Iris pigment epithelial cell (primary cell): ENCODE measurements around the gene SYNE3.

Experiments
- DNase-seq: peaks from one replicate; pipeline ENCODE4 v3.0.0-alpha.2; 2011; ENCODE audit warnings: low read depth

The SYNE3 gene

GRCh38 chr14:95541346-95541745 is 24.9 kb upstream of the SYNE3 start:
- no peak for DNase-seq

GRCh38 chr14:95540236-95540855 is 23.9 kb upstream of the SYNE3 start:
- no peak for DNase-seq

- DNase-seq, result no peak
Measured at GRCh38 chr14:95538801-95539509, 22.5 kb upstream of the SYNE3 start.

DNA sequence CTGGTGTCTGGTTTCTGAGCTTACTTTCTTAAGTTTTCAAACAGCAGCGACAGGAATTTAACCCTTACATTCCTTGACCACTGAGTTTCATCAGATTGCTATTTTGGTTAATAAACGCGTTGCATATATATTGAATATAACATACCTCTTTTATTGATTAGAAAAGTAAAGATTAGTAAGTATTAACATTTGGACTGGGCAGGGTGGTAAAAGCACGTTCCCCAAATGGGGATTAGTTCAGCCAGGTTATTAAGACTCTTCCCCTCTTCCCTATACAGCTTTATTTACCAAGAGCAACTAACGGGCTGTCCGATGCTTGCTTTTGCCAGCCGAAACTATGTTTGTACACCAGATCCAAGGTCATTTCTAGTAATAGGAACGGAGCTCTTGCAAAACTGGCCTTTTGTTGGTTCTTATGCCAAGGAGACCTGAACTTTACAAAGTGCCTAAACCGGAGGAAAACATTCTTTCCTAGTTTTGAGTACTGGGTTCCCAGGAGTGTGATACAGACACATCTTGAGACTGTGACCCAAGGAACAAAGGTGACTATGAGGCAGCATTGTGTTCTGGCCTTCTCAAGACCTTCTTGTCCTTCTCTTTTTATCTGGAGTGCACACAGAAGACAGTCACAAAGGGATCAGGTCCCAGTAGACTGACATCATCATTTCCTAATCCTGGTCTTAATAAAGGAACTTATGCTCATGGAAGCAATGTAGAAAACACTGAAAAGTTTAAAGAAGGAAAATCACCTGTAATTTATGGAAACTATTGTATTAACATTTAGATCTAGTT is 21.0 kb upstream of the SYNE3 start:
- DNase-seq, result no peak

- no peak for DNase-seq
Measured at GRCh38 chr14:95536671-95537070, 20.2 kb upstream of the SYNE3 start.

DNA sequence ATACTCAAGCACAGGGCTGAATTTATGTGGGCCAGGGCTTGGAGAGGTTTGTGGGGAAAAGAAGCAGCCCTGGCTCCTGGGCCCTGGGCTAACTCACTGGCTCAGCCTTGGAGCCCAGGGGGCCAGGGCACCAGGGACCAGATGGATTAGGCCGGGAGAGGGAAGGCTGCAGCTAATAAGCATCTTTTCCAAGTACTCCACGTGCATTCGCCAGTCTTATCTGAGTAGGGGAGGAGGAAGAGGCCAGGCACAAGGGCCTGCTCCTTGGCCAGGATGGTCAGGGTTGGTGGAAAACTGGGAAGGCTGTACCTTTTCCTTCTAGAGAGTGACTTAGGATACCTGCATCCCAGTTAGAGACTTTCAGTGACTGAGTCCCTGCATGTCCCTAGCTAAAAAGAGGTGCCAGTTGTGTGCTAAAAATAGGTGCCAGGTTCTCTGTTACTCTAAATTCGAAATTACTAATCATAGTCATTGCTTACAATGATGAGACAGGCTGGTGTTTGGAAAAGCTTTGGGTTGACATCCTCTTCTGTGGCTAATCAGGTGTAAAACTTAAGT is 19.7 kb upstream of the SYNE3 start:
- DNase-seq, result no peak

DNA sequence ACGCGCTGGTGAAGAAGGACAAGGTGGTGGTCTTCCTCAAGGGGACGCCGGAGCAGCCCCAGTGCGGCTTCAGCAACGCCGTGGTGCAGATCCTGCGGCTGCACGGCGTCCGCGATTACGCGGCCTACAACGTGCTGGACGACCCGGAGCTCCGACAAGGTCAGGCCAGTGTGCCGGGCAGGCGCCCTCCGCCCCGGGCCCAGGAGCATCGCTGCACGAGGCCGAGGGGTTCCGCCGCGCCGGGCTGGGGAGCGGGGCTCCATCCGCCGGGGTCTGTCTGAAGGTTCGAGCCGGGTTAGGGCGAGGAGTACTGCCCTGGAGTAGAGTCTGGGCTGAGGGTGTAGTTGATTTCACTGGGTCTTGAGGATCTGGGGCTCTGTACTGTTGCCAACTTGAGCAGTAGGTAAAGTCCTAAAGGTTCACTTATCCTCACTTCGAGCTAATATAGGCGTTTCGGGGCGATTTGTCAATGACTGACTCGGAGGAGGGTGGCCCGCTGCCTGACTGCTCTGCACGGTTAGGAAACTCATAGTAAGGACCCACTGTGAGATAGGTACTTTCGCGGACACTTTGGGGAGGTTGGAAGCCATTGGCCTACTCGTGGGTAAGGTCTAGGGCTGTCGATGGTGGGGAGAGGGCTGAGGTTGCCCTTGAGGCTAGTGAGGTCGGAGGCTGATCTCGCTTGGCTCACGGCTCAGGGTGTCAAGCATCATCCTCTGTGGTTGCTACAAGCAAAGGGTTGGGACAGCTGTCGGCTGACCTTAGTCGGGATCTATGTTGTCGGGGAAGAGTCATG is 19.0 kb upstream of the SYNE3 start:
- no peak for DNase-seq

- DNase-seq, result peak; percentile 100
Measured at GRCh38 chr14:95534299-95535225, 18.1 kb upstream of the SYNE3 start, which contains the start of gene GLRX5. Gene GLRX5, plus strand, starts transcription at chr14:95535050. Its CDS starts 40 bp downstream, at chr14:95535090.

GRCh38 chr14:95533822-95534221 is 17.4 kb upstream of the SYNE3 start:
- DNase-seq, result no peak

DNA sequence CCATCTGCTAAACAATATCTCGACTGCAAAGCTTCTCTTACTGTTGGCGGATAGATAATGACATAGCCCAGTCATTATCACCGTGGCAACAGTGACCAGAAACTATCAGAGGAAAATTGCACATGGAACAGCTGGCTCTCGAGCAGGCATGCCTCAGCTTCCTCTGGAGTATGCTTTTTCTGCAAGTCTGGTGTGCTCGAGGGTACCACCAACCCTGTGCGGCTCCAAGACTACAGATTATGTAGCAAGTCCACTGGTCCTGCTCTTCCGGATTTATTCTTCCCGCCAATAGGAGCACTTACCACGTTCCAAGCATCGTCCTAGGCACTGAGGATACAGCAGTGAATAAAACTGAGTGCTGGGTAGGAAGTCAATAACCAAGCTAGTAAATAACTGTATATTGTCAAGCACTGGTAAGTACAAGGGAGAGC is 17.0 kb upstream of the SYNE3 start:
- peak; percentile 58 for DNase-seq

GRCh38 chr14:95531969-95532368 is 15.5 kb upstream of the SYNE3 start:
- no peak for DNase-seq

- DNase-seq, result peak; percentile 80
Measured at GRCh38 chr14:95531473-95531872, 15.0 kb upstream of the SYNE3 start.

GRCh38 chr14:95530473-95531276 is 14.2 kb upstream of the SYNE3 start:
- no peak for DNase-seq

- DNase-seq, result no peak
Measured at GRCh38 chr14:95529216-95529615, 12.8 kb upstream of the SYNE3 start.

- DNase-seq, result peak; percentile 81
Measured at GRCh38 chr14:95527387-95528002, 11.0 kb upstream of the SYNE3 start.

GRCh38 chr14:95526483-95527386 is 10.3 kb upstream of the SYNE3 start:
- DNase-seq, result no peak

GRCh38 chr14:95525999-95526398 is 9.5 kb upstream of the SYNE3 start:
- DNase-seq, result no peak
